ENCODE results near the gene PEAK1.

PEAK1 gene

DNA sequence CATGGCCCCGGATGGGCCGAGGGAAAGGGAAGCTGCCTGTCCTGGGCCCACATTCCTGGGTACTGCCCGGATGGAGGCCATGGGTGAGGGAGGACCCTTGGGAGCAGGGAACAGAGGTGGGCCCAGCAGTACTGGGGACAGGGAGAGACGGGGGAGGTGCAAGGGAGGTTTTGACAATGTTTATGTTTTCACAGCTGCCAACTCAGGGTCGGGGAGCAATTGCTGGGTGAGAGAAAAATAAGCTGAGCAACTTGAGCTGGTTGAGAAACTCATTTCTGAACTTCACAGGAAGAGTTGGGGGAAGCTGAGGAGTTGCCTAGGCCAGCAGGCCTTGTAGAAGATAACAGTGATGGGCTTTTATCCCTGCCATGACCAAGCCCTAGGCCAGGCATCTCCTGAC, 337.9 kb downstream of the PEAK1 start:
- no peak for DNase-seq

DNA sequence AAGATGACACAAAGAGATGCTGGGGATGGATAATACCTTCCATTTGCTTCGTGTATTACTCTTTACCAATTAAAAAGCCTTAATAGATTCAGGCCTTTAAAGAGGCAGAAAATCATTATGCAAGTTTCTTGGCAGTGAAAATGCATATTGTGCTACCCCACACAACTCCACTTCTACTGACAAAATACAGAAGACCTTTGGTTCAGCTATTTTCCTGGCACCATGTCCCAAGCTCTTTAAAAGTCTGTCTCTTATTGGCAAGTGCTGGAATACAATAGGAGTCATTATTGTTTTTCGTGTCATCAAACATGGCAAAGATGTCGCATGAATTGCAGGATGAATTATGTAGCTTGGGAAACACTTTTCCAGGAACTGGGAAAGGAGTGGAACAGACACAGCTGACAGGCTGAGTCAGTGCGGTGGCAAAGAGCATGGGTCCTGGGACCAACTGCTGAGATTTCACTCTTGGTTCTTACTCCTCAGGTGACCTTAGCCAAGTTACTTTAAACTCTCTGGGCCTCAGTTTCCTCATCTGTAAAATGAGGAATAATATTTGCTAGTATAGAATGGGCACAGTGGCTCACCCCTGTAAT, 343.5 kb downstream of the PEAK1 start:
- DNase-seq = no peak

DNA sequence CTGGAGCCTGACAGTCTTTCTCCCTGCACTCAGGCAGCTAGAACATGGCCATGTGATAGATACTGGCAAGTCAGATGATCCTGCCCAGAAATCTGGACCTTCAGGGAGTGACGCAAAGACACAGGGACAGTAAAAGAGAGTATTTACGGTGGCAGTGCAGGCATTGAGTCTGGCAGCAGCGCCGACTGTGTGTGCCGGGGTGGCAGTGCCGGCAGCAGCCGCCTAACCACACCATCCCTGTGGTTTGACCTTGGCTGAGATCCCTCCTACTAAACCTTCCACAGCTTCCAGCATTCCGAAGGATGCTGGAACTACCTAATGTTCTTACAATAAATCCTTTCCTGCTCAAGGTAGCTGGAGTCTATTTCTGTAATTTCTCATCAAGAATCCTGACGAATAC, 344.4 kb downstream of the PEAK1 start:
- no peak for DNase-seq

DNA sequence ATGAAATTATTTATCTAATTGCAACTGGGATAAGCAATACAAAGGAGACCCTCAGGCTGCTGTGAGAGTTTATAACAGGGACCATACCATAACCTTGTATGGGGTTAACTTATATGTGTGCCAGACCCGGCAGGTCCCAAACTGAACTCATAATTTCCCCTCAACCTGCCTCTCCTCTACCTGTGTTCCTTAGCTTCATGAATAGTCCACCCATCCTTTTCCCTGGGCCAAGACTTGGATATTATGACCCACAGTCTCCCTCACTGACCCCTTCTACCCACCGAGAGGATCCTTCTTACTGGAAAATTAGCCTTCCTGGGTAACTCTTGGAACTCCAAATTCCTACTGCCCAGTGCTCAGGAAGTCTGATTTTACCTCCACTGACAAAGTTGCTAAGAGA, 345.6 kb downstream of the PEAK1 start:
- no peak for DNase-seq

DNA sequence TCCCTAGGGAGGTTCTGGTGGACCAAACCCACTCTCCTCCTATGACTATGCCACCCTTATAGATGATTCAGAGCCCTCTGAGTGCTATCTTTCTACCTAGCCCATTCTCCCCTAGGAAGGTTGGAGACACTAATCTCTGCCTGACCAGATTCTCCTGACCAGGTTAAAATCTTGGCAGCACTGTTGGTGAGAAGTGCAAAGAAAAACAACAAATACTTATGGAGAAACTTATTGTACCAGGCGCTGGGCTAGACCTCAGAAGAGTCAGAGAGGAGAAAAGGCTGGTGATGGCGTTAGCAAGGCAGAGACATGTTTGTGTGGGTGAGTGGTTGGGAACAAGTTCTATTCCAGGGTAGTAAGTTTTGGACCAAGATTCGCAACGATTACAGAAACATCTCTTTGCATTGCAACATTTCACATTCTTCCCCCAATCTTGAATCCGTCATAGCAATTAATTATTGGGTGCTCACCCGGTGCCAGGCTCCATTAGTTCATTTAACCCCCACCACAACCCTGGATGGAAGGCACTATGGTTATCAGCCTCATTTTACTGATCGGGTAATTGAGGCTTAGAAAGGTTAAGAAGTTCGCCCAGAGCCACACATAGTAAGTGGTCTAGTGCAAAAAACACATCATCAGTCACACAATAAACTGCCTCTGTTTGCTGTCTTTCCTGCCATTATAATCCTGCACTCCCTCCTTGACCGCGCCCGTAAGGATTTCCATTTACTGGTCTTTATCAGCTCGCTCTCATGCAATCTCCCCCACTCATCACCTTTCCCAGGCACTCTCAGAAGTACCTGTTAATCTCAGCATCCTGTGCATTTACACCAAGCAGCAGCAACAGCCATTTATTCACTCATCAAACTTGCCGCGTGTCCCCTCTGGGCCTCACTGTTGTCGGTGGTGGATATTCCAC, 348.3 kb downstream of the PEAK1 start:
- no peak for DNase-seq

DNA sequence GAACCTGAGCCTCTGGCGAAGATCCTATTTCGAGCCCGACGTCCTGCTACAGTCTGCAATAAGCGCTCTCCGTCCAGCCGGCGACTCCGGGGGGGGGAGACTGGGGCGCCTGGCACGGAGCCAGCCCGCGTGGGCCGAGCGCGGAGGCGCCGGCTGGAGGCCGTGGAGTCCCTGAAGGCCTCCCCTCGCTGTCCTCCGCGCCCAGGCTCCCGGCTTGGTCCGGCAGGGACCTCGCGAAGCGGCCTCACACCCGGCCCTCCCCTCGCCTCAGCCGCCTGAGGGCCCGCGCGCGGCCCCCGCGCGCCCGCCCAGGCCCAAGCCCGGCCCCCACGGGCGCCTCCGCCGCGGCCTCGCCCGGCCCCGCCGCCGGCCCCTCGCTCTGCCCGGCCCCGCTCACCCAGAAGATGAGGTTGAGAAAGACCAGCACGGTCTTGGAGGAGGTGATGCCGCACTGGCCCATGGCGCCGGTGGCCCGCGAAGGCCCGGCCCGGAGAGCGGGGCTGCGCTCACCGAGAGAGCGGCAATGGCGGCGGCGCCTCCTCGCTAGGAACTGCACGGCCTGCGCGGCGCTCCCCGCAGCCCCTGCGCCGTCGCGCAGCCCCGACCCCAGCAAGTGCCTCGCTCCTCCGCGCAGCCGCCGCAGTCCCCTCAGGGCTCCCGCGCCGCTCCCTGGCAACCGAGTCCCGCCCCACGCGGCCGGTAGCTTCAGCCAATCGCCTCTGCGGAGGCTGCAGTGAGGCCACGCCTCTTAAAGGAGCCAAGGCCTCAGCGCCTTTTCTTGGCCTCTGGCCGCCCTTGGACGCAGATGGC, 349.2 kb downstream of the PEAK1 start, which contains the start of gene TSPAN3:
Gene TSPAN3 (minus strand): TSS at position 615 of the 810 bp plus-strand sequence. CDS start 155 bp downstream, at position 460.
- peak; percentile 95 for DNase-seq

DNA sequence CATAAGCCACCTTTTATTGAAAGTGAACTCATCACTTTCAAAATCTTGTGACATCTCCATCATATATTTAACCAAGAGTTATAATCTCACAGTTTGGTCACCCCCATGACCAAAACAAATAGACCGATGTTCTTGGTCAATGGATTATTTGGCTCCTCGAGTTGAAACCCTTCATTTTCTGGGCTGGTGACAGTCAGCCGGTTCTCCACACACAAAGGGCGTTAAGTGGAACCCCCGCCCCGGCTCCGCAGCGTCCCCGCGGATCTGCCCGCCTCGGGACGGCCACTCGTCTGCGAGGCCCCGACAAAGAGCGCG, 349.8 kb downstream of the PEAK1 start:
- no peak for DNase-seq

DNA sequence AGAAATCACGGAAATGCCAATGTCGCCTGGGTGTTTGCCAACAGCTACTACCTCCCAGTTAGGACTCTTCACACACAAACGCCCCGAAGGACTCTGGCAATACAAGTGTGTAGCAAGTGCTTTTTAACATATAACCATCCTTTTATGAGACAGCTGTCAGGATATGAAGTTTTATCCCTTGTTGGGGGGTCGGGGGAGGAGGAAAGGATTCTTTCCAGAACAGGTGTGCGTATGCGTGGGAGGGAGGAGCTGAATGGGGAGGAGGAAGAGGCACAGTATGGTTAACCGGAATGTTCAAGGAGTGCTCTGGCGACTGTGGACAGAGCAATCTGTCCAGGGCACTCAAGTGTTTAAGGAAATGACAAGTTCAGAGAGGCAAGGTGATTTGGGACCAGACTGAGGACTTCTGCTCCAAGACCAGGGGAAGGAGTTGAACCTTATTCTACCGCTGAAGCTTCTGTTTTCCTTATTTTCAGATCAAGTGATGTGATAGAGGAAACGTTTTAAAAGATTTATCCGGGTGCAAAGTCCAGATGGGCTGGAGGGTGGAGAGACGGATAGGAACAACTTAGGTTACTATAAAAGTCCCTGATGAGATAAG, 350.3 kb downstream of the PEAK1 start:
- DNase-seq = no peak

DNA sequence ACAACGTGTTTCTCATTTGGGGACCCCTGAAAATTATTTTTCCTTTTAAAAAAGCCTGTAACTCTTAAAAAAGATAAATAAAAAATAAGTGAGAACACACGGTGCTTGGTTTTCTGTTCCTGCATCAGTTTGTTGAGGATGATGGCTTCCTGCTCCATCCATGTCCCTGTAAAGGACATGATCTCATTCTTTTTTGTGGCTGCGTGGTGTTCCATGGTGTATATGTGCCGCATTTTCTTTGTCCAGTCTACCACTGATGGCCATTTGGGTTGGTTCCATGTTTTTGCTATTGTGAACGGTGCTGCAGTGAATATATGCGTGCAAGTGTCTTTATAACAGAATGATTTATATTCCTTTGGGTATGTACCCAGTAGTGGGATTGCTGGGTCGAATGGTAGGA, 351.3 kb downstream of the PEAK1 start:
- DNase-seq = no peak

DNA sequence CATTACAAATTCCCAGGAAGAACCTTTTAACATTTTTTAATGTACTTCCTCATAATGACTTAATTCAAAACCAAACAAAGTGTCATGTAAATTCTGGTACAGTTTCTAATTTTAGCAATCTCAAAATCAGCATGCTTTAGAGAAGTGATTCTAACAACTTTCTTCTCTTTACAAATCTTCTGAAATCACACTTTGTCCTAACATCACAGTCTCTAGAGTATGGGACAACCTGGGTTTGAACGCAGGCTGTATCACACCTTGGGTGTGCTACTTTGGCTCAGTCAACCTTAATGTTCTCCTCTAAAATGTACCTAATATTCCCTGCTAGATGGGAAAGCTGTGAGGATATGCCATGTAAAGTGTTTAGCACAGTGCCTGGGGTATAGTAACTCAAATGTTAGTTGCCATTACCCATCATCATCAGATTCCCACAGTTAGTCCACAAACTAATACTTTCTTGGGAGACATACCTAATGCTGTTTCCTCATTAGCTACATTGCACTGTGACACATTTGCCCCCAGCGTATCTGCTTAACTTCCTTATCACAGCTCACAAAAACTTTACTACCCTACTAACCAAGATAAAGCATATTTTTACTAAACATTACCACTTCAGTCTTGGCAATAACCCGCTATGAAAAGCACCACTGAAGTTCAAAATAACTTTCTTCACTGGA, 352.1 kb downstream of the PEAK1 start:
- no peak for DNase-seq

DNA sequence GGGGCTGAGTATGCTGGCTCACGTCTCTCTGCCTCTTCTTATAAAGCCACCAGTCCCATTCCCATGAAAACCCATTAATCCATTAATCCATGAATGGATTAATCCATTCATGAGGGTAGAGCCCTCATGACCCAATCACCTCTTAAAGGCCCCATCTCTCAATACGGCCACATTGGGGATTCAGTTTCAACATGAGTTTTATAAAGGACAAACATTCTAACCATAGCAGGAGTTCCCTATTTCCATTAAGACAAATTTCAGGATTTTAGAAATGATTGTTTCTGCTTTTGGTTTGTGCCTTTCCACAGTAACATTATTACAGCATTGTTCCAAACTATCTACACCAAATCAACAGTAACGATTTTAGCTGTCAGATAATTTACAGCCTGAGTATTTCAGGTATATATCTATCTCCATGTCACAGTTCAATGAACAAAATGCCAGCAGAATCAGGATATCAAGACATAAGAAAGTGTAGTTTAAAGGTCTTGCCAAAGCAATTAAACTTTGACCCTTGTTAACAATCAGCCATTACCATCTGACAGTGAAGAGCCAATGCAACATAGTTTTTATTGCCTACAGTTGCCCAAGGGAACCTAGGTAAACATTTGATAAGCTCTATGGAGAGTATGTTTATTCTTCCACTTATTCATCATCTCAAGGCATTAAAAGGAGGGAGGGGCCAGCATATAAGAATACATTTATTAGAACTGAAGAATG, 352.8 kb downstream of the PEAK1 start:
- DNase-seq = no peak

DNA sequence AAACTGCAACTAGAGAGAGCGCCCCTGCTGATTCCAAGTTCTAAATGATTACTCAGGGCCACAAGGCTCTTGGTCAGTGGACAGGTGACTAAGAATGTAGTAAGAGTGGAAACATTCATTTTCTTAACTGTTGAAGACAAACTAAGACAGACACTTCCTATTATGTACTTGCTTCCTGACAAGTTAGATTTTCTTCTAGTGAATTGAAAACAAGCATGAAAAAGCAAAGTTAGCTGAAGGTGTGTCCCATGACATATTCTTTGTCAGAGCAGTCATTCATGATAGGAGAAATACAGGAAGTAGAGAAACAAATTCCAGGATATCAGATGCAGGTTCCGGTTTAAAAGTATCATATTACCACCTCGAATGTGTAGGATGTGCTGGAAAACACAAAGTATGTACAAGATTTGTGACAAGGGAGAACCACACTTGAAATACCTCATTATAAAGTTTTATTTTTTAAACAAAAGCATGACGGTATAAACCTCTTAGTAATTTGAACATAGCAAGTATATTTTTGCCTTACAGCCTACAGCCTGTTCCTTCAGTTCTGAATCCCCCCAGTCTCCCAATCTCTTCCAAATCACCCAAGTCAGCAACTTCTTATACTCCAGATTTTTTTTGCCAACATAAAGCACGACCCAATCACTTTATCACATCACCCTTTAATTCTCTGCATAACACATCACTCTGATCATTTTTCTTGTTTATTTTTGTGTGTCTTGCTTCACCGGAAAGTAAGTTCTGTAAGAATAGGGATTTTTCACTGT, 355.2 kb downstream of the PEAK1 start:
- DNase-seq = no peak

DNA sequence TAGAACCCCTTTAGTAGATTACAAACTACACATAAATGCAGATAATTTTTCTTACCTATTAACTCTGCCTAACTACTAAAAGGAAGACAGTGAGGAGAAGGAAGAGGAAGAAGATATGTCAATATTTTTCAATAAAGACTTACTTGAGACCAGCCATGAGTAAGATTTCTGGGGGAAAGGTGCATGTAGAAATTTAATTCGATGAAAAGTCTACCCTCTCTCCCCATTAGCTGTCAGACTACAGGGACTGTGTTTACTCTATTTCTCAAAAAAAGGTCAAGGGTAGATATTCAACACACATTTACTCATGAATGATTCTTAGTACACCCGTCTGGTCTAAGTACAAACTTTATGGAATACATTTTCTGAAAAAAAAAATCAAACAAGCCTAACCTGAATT, 355.8 kb downstream of the PEAK1 start:
- no peak for DNase-seq

DNA sequence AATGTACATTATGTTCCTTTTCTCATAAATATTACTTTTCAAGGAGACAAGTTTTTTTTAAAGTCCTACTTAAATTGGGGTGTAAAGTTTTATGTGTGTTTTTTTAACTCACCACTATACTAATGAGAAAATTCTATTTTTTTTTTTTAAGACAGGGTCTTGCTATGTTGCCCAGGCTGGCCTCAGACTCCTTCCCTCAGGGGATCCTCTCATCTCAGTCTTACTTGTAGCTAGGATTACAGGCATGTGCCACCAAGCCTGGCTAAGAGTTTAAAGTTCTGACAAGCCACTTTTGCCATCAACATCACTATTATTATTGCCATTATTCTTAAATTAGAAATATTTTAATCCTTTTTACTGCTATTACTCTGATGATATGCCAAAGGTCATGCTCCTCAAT, 356.7 kb downstream of the PEAK1 start:
- no peak for DNase-seq

DNA sequence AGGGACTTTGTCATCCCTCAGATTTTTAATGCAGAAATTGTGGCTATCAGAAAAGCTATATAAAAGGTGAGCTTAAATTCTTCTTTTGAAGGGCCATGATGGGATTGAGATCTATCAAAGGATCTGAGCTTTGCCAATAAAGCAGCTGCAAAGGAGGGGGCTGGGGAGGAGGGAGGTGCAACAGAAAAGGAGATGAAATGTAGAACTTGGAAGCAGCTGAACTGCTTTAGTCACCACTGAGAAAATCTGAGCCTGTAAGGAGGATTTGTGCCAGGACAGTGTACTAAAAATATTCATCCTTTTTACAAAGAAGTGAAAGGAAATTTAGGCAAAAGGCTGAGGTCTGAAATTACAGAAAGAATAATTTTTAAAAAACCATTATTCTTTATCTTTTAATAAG, 359.4 kb downstream of the PEAK1 start:
- DNase-seq = no peak

DNA sequence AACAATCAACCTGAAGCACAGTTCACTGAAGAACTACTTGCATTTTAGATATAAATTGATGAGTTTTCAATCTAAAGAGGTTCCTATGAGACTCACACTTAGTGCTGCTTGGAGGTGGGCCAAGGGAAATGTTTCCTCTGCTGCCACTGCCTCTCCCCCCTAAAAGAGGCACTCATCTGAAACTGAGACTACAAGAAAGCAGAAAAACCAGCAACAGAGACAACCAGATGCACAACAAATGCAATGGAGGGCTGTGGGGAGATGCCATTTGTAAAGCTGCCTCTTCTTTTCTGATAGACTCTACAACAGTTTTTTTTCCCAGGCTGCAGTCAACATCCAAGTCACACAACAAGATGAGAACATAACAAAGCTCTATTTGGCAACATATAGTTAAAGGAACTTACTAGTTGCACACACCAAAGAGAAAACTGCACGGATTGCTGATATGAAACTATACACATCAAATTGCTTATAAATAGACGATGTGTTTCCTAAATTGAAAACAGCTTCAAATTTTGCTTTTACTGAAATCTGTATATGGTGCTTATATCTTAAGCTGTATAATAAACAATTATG, 360.0 kb downstream of the PEAK1 start:
- DNase-seq = no peak

DNA sequence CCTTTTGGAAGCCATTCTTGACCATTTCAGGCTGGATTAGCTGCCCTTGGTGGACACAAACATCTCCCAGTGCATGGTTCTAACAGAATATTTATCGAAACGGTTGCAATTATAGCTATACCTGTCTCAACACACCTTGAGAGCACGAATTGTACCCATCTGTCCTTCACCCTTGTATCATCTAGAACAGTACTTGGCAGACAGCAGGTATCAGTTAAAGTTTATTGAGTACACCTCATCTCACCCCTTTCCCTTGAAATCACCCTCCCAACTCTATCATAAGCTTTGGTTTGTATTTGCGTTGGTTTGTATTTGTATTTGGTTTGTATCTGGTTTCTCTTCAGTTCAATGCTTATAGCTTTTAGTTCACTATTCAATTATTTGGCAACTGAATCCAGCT, 361.4 kb downstream of the PEAK1 start:
- DNase-seq = no peak

DNA sequence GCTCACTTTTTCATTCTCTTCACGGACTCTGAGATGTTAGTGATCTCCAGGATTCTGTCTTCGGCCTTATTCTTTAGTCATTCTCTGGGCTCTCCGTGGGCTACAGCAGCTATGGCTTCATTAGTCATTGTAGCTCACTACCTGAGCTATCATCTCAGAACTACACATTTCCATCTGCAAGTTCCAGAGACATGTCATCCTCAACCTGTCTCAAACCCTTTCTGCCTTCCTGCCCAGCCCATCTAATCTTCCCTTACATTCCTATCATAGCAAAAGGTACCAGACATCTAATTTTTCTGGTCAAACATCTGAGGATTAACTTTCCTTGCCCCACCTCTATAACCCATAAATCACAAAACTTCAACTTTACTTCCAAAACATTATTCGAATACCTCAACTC, 362.2 kb downstream of the PEAK1 start:
- no peak for DNase-seq

DNA sequence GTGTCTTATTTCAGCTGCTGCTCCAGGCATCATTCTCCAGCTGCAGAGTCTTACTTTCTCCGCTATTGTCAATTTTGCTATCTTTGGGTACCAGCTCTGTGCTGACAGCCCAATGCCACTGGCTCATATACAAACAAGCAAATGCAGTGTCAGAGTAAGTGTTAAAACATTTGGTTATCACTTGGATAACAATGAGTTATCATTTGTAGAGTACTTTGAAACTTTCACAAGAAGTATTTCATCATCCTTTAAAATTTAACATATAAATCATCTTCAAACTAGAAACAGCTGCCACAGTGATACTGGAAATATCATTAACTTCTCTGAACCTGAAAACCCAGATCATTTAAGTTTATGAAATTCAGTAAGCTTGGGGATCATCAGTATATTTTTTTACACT, 362.8 kb downstream of the PEAK1 start:
- no peak for DNase-seq

DNA sequence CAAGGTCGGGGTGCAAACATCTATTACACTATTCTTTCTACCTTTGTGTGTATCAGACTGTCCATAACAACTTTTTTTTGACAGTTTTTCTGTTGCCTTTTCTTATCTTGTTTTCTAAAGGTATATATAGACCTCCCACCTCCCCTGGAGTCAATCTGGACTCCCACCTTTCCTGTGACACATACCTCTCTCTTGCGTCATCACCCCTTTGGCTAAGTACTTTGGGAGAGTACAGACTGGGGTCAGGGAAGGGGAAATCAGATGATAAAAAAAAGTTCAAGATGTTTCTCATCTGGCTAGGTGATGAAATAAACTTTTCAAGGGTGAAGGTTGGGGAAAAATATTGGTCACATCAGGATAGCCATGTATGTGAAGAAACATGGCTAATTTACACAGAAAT, 366.2 kb downstream of the PEAK1 start:
- DNase-seq = no peak

DNA sequence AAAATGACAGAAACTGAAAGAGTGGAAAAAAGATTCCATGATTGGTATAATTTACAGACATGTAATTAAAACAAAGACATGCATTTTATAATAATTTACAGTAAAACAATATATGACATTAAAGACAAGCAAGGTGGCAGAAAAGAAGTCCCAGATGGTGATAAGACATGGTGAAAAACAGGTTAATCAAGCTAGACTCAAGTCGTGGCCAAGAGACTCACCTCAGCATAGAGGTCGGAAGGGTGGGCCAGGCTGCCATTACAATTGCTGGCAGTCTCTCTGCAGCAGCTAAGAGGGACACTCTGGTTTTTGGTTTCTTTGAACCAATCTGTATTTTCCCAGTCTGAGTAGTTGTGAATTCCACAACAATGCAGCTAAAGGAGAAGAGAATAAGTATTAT, 367.3 kb downstream of the PEAK1 start:
- DNase-seq = no peak

All from activated CD4-positive, alpha-beta T cell treated with anti-CD3 and anti-CD28 coated beads for 48 hours (primary cell).